Measurements from ENCODE around the gene CCL7. TPM values are rescaled to one million over a fixed set of nuclear protein-coding genes. Genes with fewer than 3 reads are reported as not detected.

Gene CCL7
- total RNA-seq, 2 donors from 2014 or later: not detected

GRCh38 chr17:34257986-34258326, 12.1 kb upstream of the CCL7 start:
- no peak for TF ChIP-seq POLR2A (IDR thresholded peaks at IDR 0.05)
- TF ChIP-seq, protein P1, sequence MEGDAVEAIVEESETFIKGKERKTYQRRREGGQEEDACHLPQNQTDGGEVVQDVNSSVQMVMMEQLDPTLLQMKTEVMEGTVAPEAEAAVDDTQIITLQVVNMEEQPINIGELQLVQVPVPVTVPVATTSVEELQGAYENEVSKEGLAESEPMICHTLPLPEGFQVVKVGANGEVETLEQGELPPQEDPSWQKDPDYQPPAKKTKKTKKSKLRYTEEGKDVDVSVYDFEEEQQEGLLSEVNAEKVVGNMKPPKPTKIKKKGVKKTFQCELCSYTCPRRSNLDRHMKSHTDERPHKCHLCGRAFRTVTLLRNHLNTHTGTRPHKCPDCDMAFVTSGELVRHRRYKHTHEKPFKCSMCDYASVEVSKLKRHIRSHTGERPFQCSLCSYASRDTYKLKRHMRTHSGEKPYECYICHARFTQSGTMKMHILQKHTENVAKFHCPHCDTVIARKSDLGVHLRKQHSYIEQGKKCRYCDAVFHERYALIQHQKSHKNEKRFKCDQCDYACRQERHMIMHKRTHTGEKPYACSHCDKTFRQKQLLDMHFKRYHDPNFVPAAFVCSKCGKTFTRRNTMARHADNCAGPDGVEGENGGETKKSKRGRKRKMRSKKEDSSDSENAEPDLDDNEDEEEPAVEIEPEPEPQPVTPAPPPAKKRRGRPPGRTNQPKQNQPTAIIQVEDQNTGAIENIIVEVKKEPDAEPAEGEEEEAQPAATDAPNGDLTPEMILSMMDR (IDR thresholded peaks at IDR 0.05): no peak
- no peak for TF ChIP-seq POLR2AphosphoS5 (IDR thresholded peaks at IDR 0.05)
- WGBS: 94% methylated on average over 1 of the region's 1 CpG
- Histone ChIP-seq H3K27me3 (replicated peaks; ENCODE audit: insufficient read depth) (no peaks in the 10 kb centered on the region), H3K4me3 (no peak overlapping the region), H3K4me1 (replicated peaks) (peaks cover 9% of the 10 kb centered on the region), H3K27ac (no peak overlapping the region), H3K9me3 (no peaks in the 10 kb centered on the region), H3K36me3 (no peaks in the 10 kb centered on the region)
- no peak for DNase-seq (ENCODE audit: low spot score)
- intact Hi-C loops (cut with DNase I): loop anchor here (5.0 to 10.0 kb wide), 2 partner anchors 97 to 1319 kb away; partner anchors contain the start of genes CCL13 and PEX12

GRCh38 chr17:34259146-34259545, 10.9 kb upstream of the CCL7 start:
- intact Hi-C loops (cut with DNase I): loop anchor here (5.0 to 10.0 kb wide), 2 partner anchors 96 to 1318 kb away; partner anchors contain the start of genes CCL13 and PEX12
- no peak overlapping the region for H3K27ac ChIP-seq
- H3K4me1 ChIP-seq (replicated peaks): peaks cover 4% of the 10 kb centered on the region
- H3K36me3 ChIP-seq: no peaks in the 10 kb centered on the region
- H3K4me3 ChIP-seq: no peak overlapping the region
- TF ChIP-seq, protein P1 (IDR thresholded peaks at IDR 0.05): no peak
- TF ChIP-seq POLR2A (IDR thresholded peaks at IDR 0.05) (no peak), POLR2AphosphoS5 (IDR thresholded peaks at IDR 0.05) (no peak)
- no peaks in the 10 kb centered on the region for H3K9me3 ChIP-seq
- DNase-seq (ENCODE audit: low spot score): no peak
- no peaks in the 10 kb centered on the region for H3K27me3 ChIP-seq (replicated peaks; ENCODE audit: insufficient read depth)

GRCh38 chr17:34260861-34261260, 9.2 kb upstream of the CCL7 start:
- Histone ChIP-seq H3K9me3 (no peaks in the 10 kb centered on the region), H3K4me3 (no peak overlapping the region), H3K27ac (no peak overlapping the region), H3K27me3 (replicated peaks; ENCODE audit: insufficient read depth) (no peaks in the 10 kb centered on the region), H3K36me3 (no peaks in the 10 kb centered on the region), H3K4me1 (replicated peaks) (no peaks in the 10 kb centered on the region)
- 16% methylated on average over 4 of the region's 4 CpGs for WGBS
- no peak for DNase-seq (ENCODE audit: low spot score)
- no peak for TF ChIP-seq POLR2A (IDR thresholded peaks at IDR 0.05)
- TF ChIP-seq POLR2AphosphoS5 (IDR thresholded peaks at IDR 0.05): no peak
- TF ChIP-seq, protein P1 (IDR thresholded peaks at IDR 0.05): no peak
- intact Hi-C loops (cut with DNase I): no loop called here

- 66% methylated on average over 5 of the region's 5 CpGs for WGBS
- Histone ChIP-seq H3K36me3 (no peaks in the 10 kb centered on the region), H3K27ac (no peak overlapping the region), H3K4me3 (no peak overlapping the region), H3K27me3 (replicated peaks; ENCODE audit: insufficient read depth) (no peaks in the 10 kb centered on the region), H3K9me3 (no peaks in the 10 kb centered on the region), H3K4me1 (replicated peaks) (no peaks in the 10 kb centered on the region)
- TF ChIP-seq POLR2A (IDR thresholded peaks at IDR 0.05): no peak
- no peak for TF ChIP-seq POLR2AphosphoS5 (IDR thresholded peaks at IDR 0.05)
- intact Hi-C loops (cut with DNase I): no loop called here
- no peak for DNase-seq (ENCODE audit: low spot score)
Measured at GRCh38 chr17:34261568-34262337, 8.3 kb upstream of the CCL7 start.

GRCh38 chr17:34265711-34266110, 4.3 kb upstream of the CCL7 start:
- Histone ChIP-seq H3K9me3 (no peaks in the 10 kb centered on the region), H3K36me3 (no peaks in the 10 kb centered on the region), H3K4me3 (no peak overlapping the region), H3K27me3 (replicated peaks; ENCODE audit: insufficient read depth) (peaks cover 3% of the 10 kb centered on the region), H3K27ac (no peak overlapping the region), H3K4me1 (replicated peaks) (no peaks in the 10 kb centered on the region)
- WGBS: 53% methylated on average over 3 of the region's 3 CpGs
- no peak for DNase-seq (ENCODE audit: low spot score)
- TF ChIP-seq, protein P1 (IDR thresholded peaks at IDR 0.05): no peak
- TF ChIP-seq POLR2AphosphoS5 (IDR thresholded peaks at IDR 0.05): no peak
- no peak for TF ChIP-seq POLR2A (IDR thresholded peaks at IDR 0.05)
- intact Hi-C loops (cut with DNase I): no loop called here
